Measurements from ENCODE around the gene CBL. TPM values are rescaled to one million over a fixed set of nuclear protein-coding genes. Genes with fewer than 3 reads are reported as not detected.

Gene CBL
- total and polyA plus RNA-seq, 9 donors: 3.6 to 17.9 (median 12.3) TPM

GRCh38 chr11:119254239-119254638 lies 48.1 kb downstream of the CBL start:
- no peak overlapping the region for H3K27ac ChIP-seq
- no peaks in the 10 kb centered on the region for H3K27me3 ChIP-seq
- 94 to 95% (median 95%) methylated on average over 5 of the region's 5 CpGs for WGBS, 3 donors
- intact Hi-C loops (cut with DNase I): no loop called here
- no peaks in the 10 kb centered on the region for H3K9me3 ChIP-seq
- DNase-seq: no peak
- H3K4me3 ChIP-seq: no peak overlapping the region
- H3K36me3 ChIP-seq: no peaks in the 10 kb centered on the region
- no peaks in the 10 kb centered on the region for H3K4me1 ChIP-seq (ENCODE audit: insufficient read depth)
- TF ChIP-seq POLR2A (IDR thresholded peaks at IDR 0.05) (no peak), EP300 (IDR thresholded peaks at IDR 0.05) (no peak), CTCF (IDR thresholded peaks at IDR 0.05) (no peak)

- TF ChIP-seq POLR2A (IDR thresholded peaks at IDR 0.05) (no peak), EP300 (IDR thresholded peaks at IDR 0.05) (no peak), CTCF (IDR thresholded peaks at IDR 0.05) (no peak)
- Histone ChIP-seq H3K4me3 (no peak overlapping the region), H3K27me3 (no peaks in the 10 kb centered on the region), H3K36me3 (no peaks in the 10 kb centered on the region), H3K4me1 (ENCODE audit: insufficient read depth) (no peaks in the 10 kb centered on the region), H3K27ac (no peak overlapping the region), H3K9me3 (no peaks in the 10 kb centered on the region)
- no peak for DNase-seq
- intact Hi-C loops (cut with DNase I): no loop called here
- 90% methylated on average over 5 of the region's 5 CpGs for WGBS, 3 donors
These were observed 52.0 kb downstream of the CBL start for GRCh38 chr11:119258180-119258579.

- TF ChIP-seq POLR2A (IDR thresholded peaks at IDR 0.05): no peak
- TF ChIP-seq EP300 (IDR thresholded peaks at IDR 0.05): no peak
- no peak for TF ChIP-seq CTCF (IDR thresholded peaks at IDR 0.05)
- Histone ChIP-seq H3K27me3 (no peaks in the 10 kb centered on the region), H3K4me3 (no peak overlapping the region), H3K4me1 (ENCODE audit: insufficient read depth) (no peaks in the 10 kb centered on the region), H3K36me3 (no peaks in the 10 kb centered on the region), H3K27ac (no peak overlapping the region), H3K9me3 (no peaks in the 10 kb centered on the region)
- 61 to 75% (median 66%) methylated on average over 3 of the region's 3 CpGs for WGBS, 3 donors
- DNase-seq: no peak
- intact Hi-C loops (cut with DNase I): no loop called here
These were observed 52.8 kb downstream of the CBL start for GRCh38 chr11:119258983-119259382.

GRCh38 chr11:119262668-119263351 lies 56.7 kb downstream of the CBL start:
- no peaks in the 10 kb centered on the region for H3K36me3 ChIP-seq
- no peaks in the 10 kb centered on the region for H3K9me3 ChIP-seq
- no peak for TF ChIP-seq CTCF (IDR thresholded peaks at IDR 0.05)
- TF ChIP-seq POLR2A (IDR thresholded peaks at IDR 0.05): no peak
- no peak for TF ChIP-seq EP300 (IDR thresholded peaks at IDR 0.05)
- DNase-seq: no peak
- WGBS, 3 donors: 81 to 86% (median 84%) methylated on average over 5 of the region's 5 CpGs
- H3K27ac ChIP-seq: no peak overlapping the region
- no peak overlapping the region for H3K4me3 ChIP-seq
- no peaks in the 10 kb centered on the region for H3K27me3 ChIP-seq
- intact Hi-C loops (cut with DNase I): no loop called here
- no peaks in the 10 kb centered on the region for H3K4me1 ChIP-seq (ENCODE audit: insufficient read depth)
